Lung (tissue), 12 donors: ENCODE data around the gene CRNKL1. TPM values are rescaled to one million over a fixed set of nuclear protein-coding genes. Genes with fewer than 3 reads are reported as not detected.

Experiments
- ATAC-seq: fragments of 200-7000 bp; cut with Tn5 transposase; one replicate; pipeline ENCODE4 v1.9.1; 2020; ENCODE audit warnings: moderate number of reproducible peaks; ENCODE audit not compliant: insufficient read depth, low FRiP score
- DNase-seq, 3 donors: peaks; one replicate each; pipeline ENCODE4 v3.0.0-alpha.2; 2013 to 2017
- H3K27ac ChIP-seq, 2 donors: one replicate each; pipeline ENCODE4 v1.5.1; 2013; ENCODE audit warnings: mild to moderate bottlenecking in 2 of 2, moderate library complexity in 2 of 2, control low read depth in 1 of 2, inconsistent platforms in 1 of 2, low read depth in 1 of 2, low read length in 1 of 2
- H3K27me3 ChIP-seq, 3 donors: one replicate each; pipeline ENCODE4 v1.5.1; 2013; ENCODE audit warnings: low read length in 2 of 3; ENCODE audit not compliant: control insufficient read depth in 3 of 3, insufficient read depth in 3 of 3
- H3K36me3 ChIP-seq, 4 donors: one replicate each; pipeline ENCODE4 v1.5.1; 2013; ENCODE audit warnings: low read length in 4 of 4, mild to moderate bottlenecking in 1 of 4, moderate library complexity in 1 of 4; ENCODE audit not compliant: control insufficient read depth in 4 of 4, insufficient read depth in 4 of 4
- H3K4me1 ChIP-seq, 5 donors: one replicate each; pipeline ENCODE4 v1.5.1; 2013; ENCODE audit warnings: low read length in 5 of 5, mild to moderate bottlenecking in 2 of 5, moderate library complexity in 1 of 5; ENCODE audit not compliant: control insufficient read depth in 5 of 5, insufficient read depth in 5 of 5
- H3K4me3 ChIP-seq: one replicate; pipeline ENCODE4 v1.5.1; 2013; ENCODE audit warnings: mild to moderate bottlenecking, control low read depth, moderate library complexity
- H3K9ac ChIP-seq, 2 donors: one replicate each; pipeline ENCODE4 v1.5.1; 2013; ENCODE audit warnings: low read length in 2 of 2, control low read depth in 1 of 2; ENCODE audit not compliant: insufficient read depth in 1 of 2
- H3K9me3 ChIP-seq, 4 donors: one replicate each; pipeline ENCODE4 v1.5.1; 2013; ENCODE audit warnings: low read length in 3 of 4, mild to moderate bottlenecking in 1 of 4, moderate library complexity in 1 of 4; ENCODE audit not compliant: control insufficient read depth in 4 of 4, insufficient read depth in 3 of 4
- WGBS, 2 donors: extraction: QIAGEN DNeasy Blood & Tissue Kit; methylation state at CpG; one replicate each; pipeline ENCODE4 v1.1.7; 2013; 5-methylcytosine and 5-hydroxymethylcytosine counted together
- polyA plus RNA-seq, 2 donors: library from polyadenylated mRNA; stranded (reverse); fragments of 200-250 nt; gene quantifications; one replicate each; pipeline ENCODE4 v1.2.1, GENCODE V29; 2013
- total RNA-seq, 2 donors: library from RNA; depleted of rRNA in 1 of 2; stranded (reverse); fragments of >200 nt in 1 of 2; gene quantifications; one replicate each; pipeline ENCODE4 v1.2.1, GENCODE V29; 2014 to 2021
- TF ChIP-seq, protein P1 (sequence below): IDR thresholded peaks from 2 replicates; pipeline ENCODE4 v1.5.1; 2012; ENCODE audit warnings: mild to moderate bottlenecking; ENCODE audit errors: control extremely low read depth, extremely low read depth
- donor health status: control.
- donor health status: control.
- donor health status: Bipolar disorder and iron deficiency.
- donor health status: healthy.
- donor health status: DM: yes; HTN: yes; CAD: no.

The CRNKL1 gene
- total and polyA plus RNA-seq, 4 donors: 11.0 to 39.5 (median 20.4) TPM

DNA sequence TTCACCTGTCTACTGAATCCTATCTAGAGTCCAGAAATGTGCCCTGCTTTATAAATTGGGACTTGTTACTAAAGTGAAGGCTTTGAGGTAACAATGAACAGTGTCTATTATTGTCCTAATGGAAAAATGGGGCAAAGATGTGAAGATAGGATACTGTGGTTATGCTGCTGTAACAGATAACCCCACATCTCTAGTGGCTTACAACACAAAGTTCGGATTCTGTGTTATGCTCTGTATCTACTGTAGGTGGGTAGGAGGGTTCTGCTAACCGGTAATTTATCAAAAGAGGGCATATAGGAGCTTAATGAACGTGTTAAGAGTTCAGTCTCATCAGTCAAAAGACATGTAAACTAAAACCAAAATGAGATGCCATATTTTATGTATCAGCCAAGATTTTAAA is 28.9 kb downstream of the CRNKL1 start:
- WGBS, 2 donors: 95 to 98% methylated on average over 3 of the region's 3 CpGs
- TF ChIP-seq, protein P1, sequence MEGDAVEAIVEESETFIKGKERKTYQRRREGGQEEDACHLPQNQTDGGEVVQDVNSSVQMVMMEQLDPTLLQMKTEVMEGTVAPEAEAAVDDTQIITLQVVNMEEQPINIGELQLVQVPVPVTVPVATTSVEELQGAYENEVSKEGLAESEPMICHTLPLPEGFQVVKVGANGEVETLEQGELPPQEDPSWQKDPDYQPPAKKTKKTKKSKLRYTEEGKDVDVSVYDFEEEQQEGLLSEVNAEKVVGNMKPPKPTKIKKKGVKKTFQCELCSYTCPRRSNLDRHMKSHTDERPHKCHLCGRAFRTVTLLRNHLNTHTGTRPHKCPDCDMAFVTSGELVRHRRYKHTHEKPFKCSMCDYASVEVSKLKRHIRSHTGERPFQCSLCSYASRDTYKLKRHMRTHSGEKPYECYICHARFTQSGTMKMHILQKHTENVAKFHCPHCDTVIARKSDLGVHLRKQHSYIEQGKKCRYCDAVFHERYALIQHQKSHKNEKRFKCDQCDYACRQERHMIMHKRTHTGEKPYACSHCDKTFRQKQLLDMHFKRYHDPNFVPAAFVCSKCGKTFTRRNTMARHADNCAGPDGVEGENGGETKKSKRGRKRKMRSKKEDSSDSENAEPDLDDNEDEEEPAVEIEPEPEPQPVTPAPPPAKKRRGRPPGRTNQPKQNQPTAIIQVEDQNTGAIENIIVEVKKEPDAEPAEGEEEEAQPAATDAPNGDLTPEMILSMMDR: no peak
- DNase-seq: no peak
- no peak overlapping the region for H3K4me3 ChIP-seq
- peaks cover 4 to 21% (median 9%) of the 10 kb centered on the region in 5 donors for H3K4me1 ChIP-seq
- H3K36me3 ChIP-seq: peaks cover 9 to 24% (median 14%) of the 10 kb centered on the region in 4 donors
- no peaks in the 10 kb centered on the region for H3K9me3 ChIP-seq
- no peak for ATAC-seq
- H3K9ac ChIP-seq: no peak overlapping the region
- H3K27me3 ChIP-seq: no peaks in the 10 kb centered on the region
- H3K27ac ChIP-seq: no peak overlapping the region

DNA sequence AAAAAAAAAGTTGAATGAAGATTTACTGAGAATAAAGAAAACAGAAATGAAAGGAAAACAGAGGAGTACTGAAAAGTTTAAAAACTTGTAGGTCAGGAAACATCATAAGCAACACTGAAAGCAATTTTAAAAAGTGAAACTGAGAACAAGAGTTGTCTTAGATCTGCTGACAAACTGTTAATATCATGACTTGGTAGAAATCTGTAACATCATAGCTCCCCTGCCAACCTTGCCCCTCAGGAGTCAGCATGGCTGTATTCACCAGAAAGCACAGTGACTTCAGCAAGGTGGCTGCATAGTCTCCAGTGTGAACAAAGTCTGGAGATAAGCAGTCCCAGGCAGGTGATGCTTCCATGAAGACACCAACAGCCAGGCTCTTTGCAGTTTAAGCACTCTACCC is 29.8 kb downstream of the CRNKL1 start:
- no peak for ATAC-seq

DNA sequence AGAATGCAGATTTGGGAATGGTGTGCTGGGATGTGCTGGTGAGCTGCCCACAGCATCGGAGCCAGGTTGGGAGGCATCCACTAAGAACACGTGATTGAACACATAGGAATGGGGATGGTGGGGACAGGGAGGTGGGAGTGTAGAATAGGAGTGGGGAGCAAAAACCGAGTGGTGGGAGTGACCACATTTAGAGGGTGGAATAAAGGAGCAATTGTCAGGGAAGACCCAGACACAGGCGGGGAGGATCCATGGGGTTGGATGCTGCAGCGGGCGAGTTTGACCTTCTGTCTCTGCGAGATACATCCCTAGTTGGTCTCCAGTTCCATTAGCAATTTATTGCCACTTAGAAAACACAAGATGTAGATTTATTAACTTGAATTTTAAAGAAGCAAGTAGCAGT is 30.4 kb downstream of the CRNKL1 start:
- H3K4me3 ChIP-seq: no peak overlapping the region
- H3K36me3 ChIP-seq: peaks cover 6 to 19% (median 13%) of the 10 kb centered on the region in 4 donors
- H3K4me1 ChIP-seq: peaks cover 10 to 25% (median 12%) of the 10 kb centered on the region in 5 donors
- no peaks in the 10 kb centered on the region for H3K9me3 ChIP-seq
- DNase-seq: no peak
- no peak for ATAC-seq
- H3K9ac ChIP-seq: no peak overlapping the region
- no peaks in the 10 kb centered on the region for H3K27me3 ChIP-seq
- WGBS, 2 donors: 88 to 91% methylated on average over 7 of the region's 7 CpGs
- TF ChIP-seq, protein P1: no peak
- no peak overlapping the region for H3K27ac ChIP-seq

More for the DNA sequence above, 29.8 kb downstream of the CRNKL1 start:
- no peak overlapping the region for H3K9ac ChIP-seq
- TF ChIP-seq, protein P1: no peak
- no peak overlapping the region for H3K27ac ChIP-seq
- peaks cover 9 to 19% (median 15%) of the 10 kb centered on the region in 4 donors for H3K36me3 ChIP-seq
- H3K9me3 ChIP-seq: no peaks in the 10 kb centered on the region
- no peaks in the 10 kb centered on the region for H3K27me3 ChIP-seq
- H3K4me3 ChIP-seq: no peak overlapping the region
- no peak for DNase-seq
- H3K4me1 ChIP-seq: peaks cover 10 to 25% (median 12%) of the 10 kb centered on the region in 5 donors

DNA sequence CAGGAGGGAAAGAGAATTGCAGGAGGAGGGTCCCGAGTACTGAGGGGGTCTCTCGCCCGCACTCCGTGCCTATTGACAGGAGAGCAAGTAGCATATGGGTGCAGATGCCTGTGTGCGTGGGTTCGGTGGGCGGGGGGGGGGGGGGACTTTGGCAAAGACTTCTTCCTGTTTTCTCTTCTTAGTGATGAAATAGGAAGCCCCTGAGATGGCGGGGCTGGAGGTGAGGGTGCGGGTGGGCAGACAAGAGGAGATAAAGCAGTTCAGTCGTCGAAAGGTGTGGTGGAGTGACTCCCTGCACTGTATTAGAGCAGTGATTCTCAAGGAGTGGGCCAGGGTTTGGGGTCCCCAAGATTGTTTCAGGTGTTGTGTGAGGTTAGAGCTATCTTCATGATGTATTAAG is 31.4 kb downstream of the CRNKL1 start:
- H3K9me3 ChIP-seq: no peaks in the 10 kb centered on the region
- H3K4me1 ChIP-seq: peaks cover 10 to 25% (median 12%) of the 10 kb centered on the region in 5 donors
- H3K4me3 ChIP-seq: no peak overlapping the region
- TF ChIP-seq, protein P1: no peak
- ATAC-seq (no peak), DNase-seq (no peak)
- no peak overlapping the region for H3K27ac ChIP-seq
- H3K36me3 ChIP-seq: peaks cover 4 to 13% (median 10%) of the 10 kb centered on the region in 4 donors
- no peak overlapping the region for H3K9ac ChIP-seq
- no peaks in the 10 kb centered on the region for H3K27me3 ChIP-seq
- WGBS, 2 donors: 46 to 73% methylated on average over 11 of the region's 11 CpGs
